ENCODE measurements around the gene MAP4K2.

The MAP4K2 gene

GRCh38 chr11:64790205-64791095, 12.6 kb downstream of the MAP4K2 start:
- DNase-seq (ENCODE audit: low spot score): no peak

DNA sequence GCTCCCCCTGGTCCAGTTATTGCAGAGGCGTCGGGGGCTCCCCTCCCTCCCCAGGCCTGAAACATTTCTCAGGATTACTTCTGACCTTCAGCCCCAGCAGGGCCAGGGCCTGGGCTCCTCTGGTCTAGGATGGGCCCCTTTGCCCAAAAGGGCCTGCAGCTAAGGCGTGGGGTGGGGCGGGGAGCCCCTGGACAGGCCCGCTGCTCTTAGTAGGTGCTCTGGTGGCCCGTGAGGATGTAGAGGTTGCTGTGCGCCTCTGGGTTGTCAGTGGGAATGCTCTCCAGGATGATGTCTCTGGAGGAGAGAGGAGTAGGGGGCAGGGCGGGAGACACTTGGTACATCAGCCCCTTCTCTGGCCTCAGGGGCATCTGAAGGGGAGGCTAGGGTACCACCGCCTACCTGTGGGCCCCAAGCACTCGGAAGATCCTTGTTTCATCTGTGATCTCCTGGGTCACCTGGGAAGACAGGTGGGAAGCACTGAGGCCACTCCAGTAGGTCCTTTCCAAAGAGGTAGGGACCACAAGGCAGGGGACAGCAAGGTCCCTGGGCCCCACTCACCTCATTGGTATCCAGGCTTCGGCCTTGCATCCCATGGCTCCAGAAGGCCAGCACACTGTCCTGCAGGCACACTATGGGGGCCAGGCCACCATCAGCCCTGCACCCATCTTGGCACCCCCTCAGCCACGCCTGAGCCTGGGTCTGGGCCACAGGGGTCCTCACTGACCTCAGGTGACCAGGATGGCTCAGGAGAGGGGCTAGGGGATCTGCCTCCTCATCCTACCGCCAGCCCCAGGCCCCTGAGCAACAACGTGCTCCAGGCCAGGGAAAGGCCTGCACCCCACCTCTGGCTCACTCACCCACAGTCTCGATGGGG, 13.4 kb downstream of the MAP4K2 start:
- DNase-seq (ENCODE audit: low spot score): no peak

- DNase-seq (ENCODE audit: low spot score): no peak
Measured at GRCh38 chr11:64788321-64789215, 14.4 kb downstream of the MAP4K2 start.

GRCh38 chr11:64787526-64788320, 15.3 kb downstream of the MAP4K2 start:
- DNase-seq (ENCODE audit: low spot score): peak; percentile 78

GRCh38 chr11:64786308-64786707, 16.7 kb downstream of the MAP4K2 start:
- DNase-seq (ENCODE audit: low spot score): no peak

- DNase-seq (ENCODE audit: low spot score): no peak
Measured at GRCh38 chr11:64784813-64785581, 18.0 kb downstream of the MAP4K2 start.

DNA sequence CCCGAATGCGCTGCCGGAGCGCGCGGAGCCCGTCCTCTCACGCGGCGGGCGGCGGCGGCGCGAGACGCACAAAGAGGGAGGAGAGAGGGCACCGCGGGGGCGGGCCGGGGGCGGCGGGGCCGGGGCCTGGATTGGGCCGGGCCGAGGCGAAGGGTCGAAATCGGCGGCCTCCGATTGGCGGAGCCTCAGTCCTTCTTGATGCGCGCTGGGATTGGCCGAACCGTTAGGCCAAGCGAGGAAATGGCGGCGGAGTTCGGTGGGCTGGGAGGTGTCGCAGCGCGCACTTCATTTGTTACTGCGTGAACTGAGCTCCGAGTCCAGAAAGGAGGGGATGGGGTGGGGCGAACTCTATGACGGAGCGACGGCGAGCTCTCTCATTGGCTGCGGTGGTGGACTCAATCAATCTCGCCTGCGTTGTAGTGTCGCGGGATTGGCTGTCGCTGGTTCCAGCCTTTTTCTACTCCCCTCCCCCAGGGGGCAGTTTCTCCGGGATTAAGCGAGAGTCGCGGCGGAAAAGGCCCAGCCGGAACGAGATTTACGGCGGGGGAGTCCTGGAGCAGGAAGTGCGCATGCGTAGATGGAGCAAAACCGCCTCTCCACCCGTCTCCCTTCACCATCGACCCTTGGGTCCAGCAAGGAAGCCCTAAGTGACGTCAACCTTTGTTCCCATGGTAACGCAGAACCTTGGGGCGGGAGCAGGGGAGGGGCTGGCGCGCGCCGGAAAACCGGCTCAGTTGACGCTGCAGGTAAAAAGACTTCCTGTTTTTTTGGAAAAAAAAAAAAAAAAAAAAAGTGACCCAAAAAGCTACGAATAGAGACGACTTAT, 24.3 kb downstream of the MAP4K2 start, which contains the start of gene SF1:
TSS of gene SF1 (minus strand) at position 70 of the 826 bp plus-strand sequence. CDS start 150 bp downstream, outside the sequence.
- peak; percentile 94 for DNase-seq (ENCODE audit: low spot score)

GRCh38 chr11:64778223-64778472, 24.9 kb downstream of the MAP4K2 start:
- DNase-seq (ENCODE audit: low spot score): no peak

DNA sequence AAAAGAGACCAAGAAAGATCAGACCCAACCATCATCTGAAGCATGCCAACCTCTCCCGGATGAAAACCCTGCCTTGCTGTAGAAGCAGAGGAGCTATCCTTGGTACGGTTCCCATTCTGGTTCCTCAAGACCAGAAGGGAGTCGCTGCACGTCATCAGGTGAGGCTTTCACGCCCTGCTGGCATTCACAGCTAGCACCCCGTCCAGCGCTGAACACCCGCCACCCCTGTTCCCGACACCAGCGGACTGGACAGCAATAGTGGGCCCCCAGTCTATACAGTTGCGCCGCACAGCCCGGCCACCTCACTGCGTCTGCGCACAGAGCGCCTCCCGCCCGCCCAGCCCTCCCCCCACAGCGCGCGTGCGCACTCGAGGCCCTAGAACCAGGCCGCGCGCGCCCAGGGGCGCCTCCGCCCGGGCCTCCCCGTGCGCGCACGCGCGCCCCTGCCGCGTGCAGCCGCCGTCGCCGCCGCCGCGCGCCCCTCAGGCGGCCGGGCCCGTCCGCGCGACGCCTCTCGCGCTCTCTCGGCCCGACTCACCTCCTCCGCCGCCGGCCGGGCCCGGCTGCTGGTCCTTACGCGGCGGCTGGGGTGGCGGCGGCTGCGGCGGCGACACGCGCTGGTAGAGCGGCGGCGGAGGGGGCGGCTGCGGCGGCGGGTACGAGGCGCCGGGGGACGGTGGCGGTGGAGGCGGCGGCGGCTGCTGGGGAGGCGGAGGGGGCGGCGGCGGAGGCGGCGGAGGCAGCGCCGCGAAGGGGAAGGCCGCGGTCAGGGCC, 25.4 kb downstream of the MAP4K2 start:
- peak; percentile 98 for DNase-seq (ENCODE audit: low spot score)

- no peak for DNase-seq (ENCODE audit: low spot score)
Measured at GRCh38 chr11:64776875-64777274, 26.1 kb downstream of the MAP4K2 start.

- no peak for DNase-seq (ENCODE audit: low spot score)
Measured at GRCh38 chr11:64776425-64776824, 26.6 kb downstream of the MAP4K2 start.

GRCh38 chr11:64774144-64774543, 28.9 kb downstream of the MAP4K2 start:
- no peak for DNase-seq (ENCODE audit: low spot score)

GRCh38 chr11:64772303-64773018, 30.6 kb downstream of the MAP4K2 start:
- no peak for DNase-seq (ENCODE audit: low spot score)

DNA sequence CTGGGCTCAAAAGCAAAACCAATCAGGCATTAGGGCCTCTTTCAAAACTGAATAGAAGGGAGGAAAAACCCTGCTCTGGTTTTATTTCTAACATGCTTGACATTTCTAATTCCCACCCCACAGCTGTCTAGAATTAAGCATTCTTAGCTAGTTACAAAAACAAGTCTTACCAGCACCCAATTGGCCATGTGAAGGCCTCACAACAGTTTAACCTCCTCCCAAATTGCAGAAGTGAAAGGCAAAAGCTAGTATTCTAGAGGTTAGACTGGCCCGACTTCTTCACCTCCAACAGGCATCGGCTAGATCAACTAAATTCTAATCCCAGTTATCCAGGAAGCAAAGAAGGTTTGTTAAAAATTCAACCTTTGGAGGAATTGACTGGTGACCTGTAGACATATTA, 31.2 kb downstream of the MAP4K2 start:
- DNase-seq (ENCODE audit: low spot score): no peak

DNA sequence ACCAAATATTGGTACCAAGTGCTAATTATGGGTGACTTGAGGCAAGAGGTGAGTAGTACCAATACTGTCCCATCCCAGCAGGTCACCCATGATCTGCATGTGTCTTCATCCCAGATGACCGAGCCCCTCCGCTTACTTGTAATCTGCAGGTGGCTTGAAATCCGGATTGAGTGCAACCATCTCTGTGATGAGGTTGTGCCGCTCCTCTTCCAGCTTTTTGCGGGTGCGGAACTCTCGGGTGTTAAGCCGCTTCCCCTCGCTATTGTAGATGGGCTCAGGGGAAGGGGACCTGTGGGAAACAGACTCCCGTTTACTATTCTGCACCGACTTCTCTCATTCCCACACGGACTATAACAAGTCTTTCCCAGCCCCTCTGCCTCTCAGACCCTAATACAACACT, 32.9 kb downstream of the MAP4K2 start:
- DNase-seq (ENCODE audit: low spot score): no peak

DNA sequence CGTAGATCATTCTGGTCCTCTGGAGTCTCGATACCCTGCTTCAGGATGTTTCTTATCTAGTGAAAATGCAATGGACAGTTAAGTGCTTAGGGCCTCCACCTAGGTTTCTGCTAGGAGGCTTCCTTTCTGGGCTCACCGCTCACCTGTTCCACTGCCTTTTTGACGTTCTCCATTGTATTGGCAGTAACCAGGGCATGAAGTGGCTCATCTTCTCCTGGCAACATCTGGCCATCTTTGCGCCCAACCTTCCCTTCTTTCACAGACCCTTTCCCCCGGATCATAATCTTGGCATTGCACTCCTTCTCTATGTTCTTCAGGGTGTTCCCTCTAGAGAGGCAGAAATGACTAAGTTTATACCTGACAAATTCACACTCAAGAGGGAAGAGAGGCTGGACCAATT, 33.7 kb downstream of the MAP4K2 start:
- no peak for DNase-seq (ENCODE audit: low spot score)

DNA sequence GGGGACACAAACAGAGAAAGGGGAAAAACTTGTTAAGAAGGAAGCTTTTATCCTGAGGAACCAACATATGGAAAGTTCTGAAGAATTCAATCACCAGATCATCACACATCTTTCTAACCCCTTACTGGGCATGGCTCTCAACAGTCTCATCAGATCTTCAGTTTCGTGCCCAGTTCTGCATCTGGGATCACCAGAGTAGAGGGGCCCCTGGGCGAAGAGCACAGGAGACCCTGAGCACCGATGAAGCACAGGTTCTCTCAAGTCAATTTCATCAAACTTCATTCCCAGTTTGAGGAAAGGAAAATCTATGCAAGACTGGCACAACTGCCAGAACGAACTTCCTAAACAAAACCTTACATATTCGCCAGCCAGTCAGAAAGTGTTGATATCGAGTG, 34.7 kb downstream of the MAP4K2 start:
- DNase-seq (ENCODE audit: low spot score): no peak
